Panc1 (cell line): Measurements from ENCODE around the gene RAB26. TPM values are rescaled to one million over a fixed set of nuclear protein-coding genes. Genes with fewer than 3 reads are reported as not detected.
"Not testable (repeated sequence)": the region's sequence is repeated elsewhere in the genome, so short reads cannot be mapped to it uniquely, and the experiment has no call there.

Experiments used
- ATAC-seq: fragments of 200-7000 bp; cut with Tn5 transposase; 2 replicates; pipeline ENCODE4 v1.9.1; 2020; ENCODE audit warnings: mild to moderate bottlenecking, moderate library complexity
- BruUV-seq: library from RNA; stranded (reverse); fragments of 400-500 nt; replicated peaks from 2 replicates; lab custom pipeline; 2021; lab: Mats Ljungman, UMichigan
- CTCF ChIA-PET: fragments of 300-600 bp; sonication (Branson Sonifier 250); formaldehyde crosslinking; loops from one replicate; lab custom pipeline; 2022; ENCODE audit warnings: antibody characterized with exemption; lab: Charles Lee
- POLR2A ChIA-PET: fragments of 300-600 bp; sonication (Branson Sonifier 250); formaldehyde crosslinking; loops from one replicate; lab custom pipeline; 2022; ENCODE audit warnings: antibody characterized with exemption; lab: Charles Lee
- DNase-seq: peaks from one replicate; pipeline ENCODE4 v3.0.0-alpha.2; 2010; ENCODE audit warnings: low read depth, low spot score
- H3K27ac ChIP-seq: 2 replicates; pipeline ENCODE4 v1.5.1; 2011; ENCODE audit warnings: mild to moderate bottlenecking, low read length, inconsistent platforms
- H3K27me3 ChIP-seq: fragments of 200-500 bp; sonication (Bioruptor generic); 2 replicates; pipeline ENCODE4 v1.6.0; 2014; ENCODE audit warnings: low read length, inconsistent platforms; ENCODE audit not compliant: control insufficient read depth, insufficient read depth
- H3K36me3 ChIP-seq: fragments of 200-500 bp; sonication (Bioruptor generic); 2 replicates; pipeline ENCODE4 v1.5.1; 2014; ENCODE audit warnings: inconsistent platforms, mild to moderate bottlenecking, low read length, moderate library complexity; ENCODE audit not compliant: control insufficient read depth, insufficient read depth
- H3K4me1 ChIP-seq: 2 replicates; pipeline ENCODE4 v1.5.1; 2011; ENCODE audit warnings: inconsistent platforms, mild to moderate bottlenecking, low read length, moderate library complexity; ENCODE audit not compliant: control insufficient read depth, insufficient read depth
- H3K4me3 ChIP-seq, 2 experiments: 2 replicates each; pipeline ENCODE4 v1.5.1; 2011 to 2012; ENCODE audit warnings: low read depth in 2 of 2, low read length in 2 of 2, mild to moderate bottlenecking in 2 of 2, inconsistent platforms in 1 of 2, moderate library complexity in 1 of 2
- H3K9me3 ChIP-seq: fragments of 200-500 bp; sonication (Bioruptor generic); 2 replicates; pipeline ENCODE4 v1.5.1; 2014; ENCODE audit warnings: low read depth, mild to moderate bottlenecking, inconsistent platforms, low read length, moderate library complexity; ENCODE audit not compliant: control insufficient read depth, insufficient read depth
- POLR2AphosphoS5 ChIP-seq: IDR thresholded peaks from 2 replicates; pipeline ENCODE4 v1.6.1; 2012; ENCODE audit warnings: mild to moderate bottlenecking, low read depth, low read length, moderate library complexity
- SIN3A ChIP-seq: IDR thresholded peaks from 2 replicates; pipeline ENCODE4 v1.6.1; 2012; ENCODE audit warnings: low read depth, mild to moderate bottlenecking, low read length, moderate library complexity, borderline replicate concordance; ENCODE audit not compliant: insufficient read depth
- TCF7L2 ChIP-seq: IDR thresholded peaks from 2 replicates; pipeline ENCODE4 v1.6.1; 2011; ENCODE audit warnings: mild to moderate bottlenecking, low read depth, low read length, inconsistent platforms
- in situ Hi-C: cut with HindIII; loops from 2 replicates; pipeline ENCODE4 v1.10.0; 2016; ENCODE audit warnings: low sequenced_read_pairs, low pct_unique_long_range_greater_than_20kb
- intact Hi-C: fragments of 100-400 bp; cut with micrococcal nuclease; formaldehyde crosslinking; loops from one replicate; pipeline ENCODE4 v1.10.0; 2022; ENCODE audit not compliant: unreplicated experiment
- total RNA-seq: library from RNA; stranded (reverse); gene quantifications from one replicate; pipeline ENCODE4 v1.2.1, GENCODE V29; 2021; ENCODE audit not compliant: unreplicated experiment
- TF ChIP-seq, protein P1 (sequence below), 2 experiments: IDR thresholded peaks; 2 replicates each; pipeline ENCODE4 v1.6.1; 2011 to 2012; ENCODE audit warnings: low read depth in 2 of 2, control low read depth in 1 of 2, low read length in 1 of 2, mild to moderate bottlenecking in 1 of 2, moderate library complexity in 1 of 2; ENCODE audit not compliant: insufficient read depth in 1 of 2
- TF ChIP-seq, protein P2 (sequence below): fragments of 450-650 bp; IDR thresholded peaks from 2 replicates; pipeline ENCODE4 v1.5.1; 2017; ENCODE audit warnings: mild to moderate bottlenecking

RAB26 gene
- total RNA-seq, 1 experiment from 2014 or later, result 92.2 TPM

DNA sequence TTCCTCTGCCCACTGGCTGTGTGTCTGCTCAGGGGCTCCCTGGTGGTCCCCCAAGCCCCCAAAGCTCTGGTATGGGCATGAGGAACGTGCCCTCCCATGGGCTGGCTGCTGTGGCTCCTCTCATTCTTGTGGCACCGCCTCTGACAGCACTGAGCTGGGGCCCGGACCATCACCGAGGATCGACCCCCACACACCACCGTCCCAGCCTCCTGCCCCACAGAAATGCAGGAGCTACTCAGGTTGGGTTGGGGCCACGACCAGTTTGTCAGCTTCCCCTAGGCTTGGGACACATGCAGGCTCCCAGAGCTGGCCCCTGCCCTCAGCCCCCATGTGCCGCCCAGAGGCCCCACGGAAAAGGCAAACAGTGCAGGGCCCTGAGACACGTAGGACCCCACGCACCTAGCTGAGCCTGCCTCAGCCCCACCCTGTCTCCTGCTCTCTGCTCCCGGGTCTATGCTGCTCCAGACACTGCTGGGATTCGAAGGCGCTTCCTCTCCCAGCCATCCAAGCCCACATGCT is 51.3 kb downstream of the RAB26 start:
- Histone ChIP-seq H3K27me3 (no peaks in the 10 kb centered on the region), H3K36me3 (no peaks in the 10 kb centered on the region), H3K4me3 (no peak overlapping the region), H3K9me3 (no peaks in the 10 kb centered on the region), H3K27ac (no peak overlapping the region), H3K4me1 (peaks cover 3% of the 10 kb centered on the region)
- POLR2A ChIA-PET, result interaction anchor here (0.5 kb wide), 1 partner anchor 48 kb away, joined by 4 read pairs; no protein-coding TSS in a partner anchor
- CTCF ChIA-PET, result no interaction called here
- intact Hi-C loops (no loop called here), in situ Hi-C loops (no loop called here)
- BruUV-seq, result no TSS peak
- ATAC-seq (no peak), DNase-seq (no peak)
- TF ChIP-seq TCF7L2 (no peak), SIN3A (no peak), POLR2AphosphoS5 (no peak)
- TF ChIP-seq, protein P1, sequence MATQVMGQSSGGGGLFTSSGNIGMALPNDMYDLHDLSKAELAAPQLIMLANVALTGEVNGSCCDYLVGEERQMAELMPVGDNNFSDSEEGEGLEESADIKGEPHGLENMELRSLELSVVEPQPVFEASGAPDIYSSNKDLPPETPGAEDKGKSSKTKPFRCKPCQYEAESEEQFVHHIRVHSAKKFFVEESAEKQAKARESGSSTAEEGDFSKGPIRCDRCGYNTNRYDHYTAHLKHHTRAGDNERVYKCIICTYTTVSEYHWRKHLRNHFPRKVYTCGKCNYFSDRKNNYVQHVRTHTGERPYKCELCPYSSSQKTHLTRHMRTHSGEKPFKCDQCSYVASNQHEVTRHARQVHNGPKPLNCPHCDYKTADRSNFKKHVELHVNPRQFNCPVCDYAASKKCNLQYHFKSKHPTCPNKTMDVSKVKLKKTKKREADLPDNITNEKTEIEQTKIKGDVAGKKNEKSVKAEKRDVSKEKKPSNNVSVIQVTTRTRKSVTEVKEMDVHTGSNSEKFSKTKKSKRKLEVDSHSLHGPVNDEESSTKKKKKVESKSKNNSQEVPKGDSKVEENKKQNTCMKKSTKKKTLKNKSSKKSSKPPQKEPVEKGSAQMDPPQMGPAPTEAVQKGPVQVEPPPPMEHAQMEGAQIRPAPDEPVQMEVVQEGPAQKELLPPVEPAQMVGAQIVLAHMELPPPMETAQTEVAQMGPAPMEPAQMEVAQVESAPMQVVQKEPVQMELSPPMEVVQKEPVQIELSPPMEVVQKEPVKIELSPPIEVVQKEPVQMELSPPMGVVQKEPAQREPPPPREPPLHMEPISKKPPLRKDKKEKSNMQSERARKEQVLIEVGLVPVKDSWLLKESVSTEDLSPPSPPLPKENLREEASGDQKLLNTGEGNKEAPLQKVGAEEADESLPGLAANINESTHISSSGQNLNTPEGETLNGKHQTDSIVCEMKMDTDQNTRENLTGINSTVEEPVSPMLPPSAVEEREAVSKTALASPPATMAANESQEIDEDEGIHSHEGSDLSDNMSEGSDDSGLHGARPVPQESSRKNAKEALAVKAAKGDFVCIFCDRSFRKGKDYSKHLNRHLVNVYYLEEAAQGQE (IDR thresholded peaks at IDR 0.05; ENCODE audit: insufficient read depth in 1 of 2, low read depth in 2 of 2, low read length in 1 of 2), result no peak
- TF ChIP-seq, protein P2, sequence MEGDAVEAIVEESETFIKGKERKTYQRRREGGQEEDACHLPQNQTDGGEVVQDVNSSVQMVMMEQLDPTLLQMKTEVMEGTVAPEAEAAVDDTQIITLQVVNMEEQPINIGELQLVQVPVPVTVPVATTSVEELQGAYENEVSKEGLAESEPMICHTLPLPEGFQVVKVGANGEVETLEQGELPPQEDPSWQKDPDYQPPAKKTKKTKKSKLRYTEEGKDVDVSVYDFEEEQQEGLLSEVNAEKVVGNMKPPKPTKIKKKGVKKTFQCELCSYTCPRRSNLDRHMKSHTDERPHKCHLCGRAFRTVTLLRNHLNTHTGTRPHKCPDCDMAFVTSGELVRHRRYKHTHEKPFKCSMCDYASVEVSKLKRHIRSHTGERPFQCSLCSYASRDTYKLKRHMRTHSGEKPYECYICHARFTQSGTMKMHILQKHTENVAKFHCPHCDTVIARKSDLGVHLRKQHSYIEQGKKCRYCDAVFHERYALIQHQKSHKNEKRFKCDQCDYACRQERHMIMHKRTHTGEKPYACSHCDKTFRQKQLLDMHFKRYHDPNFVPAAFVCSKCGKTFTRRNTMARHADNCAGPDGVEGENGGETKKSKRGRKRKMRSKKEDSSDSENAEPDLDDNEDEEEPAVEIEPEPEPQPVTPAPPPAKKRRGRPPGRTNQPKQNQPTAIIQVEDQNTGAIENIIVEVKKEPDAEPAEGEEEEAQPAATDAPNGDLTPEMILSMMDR, result no peak

DNA sequence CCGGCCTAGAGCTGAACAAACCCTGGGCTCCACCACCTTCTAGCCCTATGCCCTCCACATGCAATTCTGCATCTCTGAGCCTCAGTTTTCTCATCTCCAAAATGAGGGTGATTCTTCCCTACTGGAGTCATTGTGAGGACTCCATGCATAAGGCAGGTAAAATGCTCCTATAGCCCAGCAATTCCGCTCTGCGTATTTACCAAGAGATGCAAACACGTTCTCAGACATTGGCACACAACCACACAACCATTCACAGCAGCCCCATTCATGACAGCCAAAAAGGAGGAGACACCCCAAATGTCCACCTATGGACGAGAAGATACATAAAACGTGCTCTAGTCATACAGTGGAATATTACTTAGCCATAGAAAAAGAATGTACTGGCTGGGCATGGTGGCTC is 51.9 kb downstream of the RAB26 start:
- TF ChIP-seq TCF7L2 (no peak), POLR2AphosphoS5 (no peak), SIN3A (no peak)
- TF ChIP-seq, protein P2, result no peak
- TF ChIP-seq, protein P1 (IDR thresholded peaks at IDR 0.05; ENCODE audit: insufficient read depth in 1 of 2, low read depth in 2 of 2, low read length in 1 of 2), result no peak
- Histone ChIP-seq H3K27ac (no peak overlapping the region), H3K9me3 (no peaks in the 10 kb centered on the region), H3K4me3 (no peak overlapping the region), H3K27me3 (no peaks in the 10 kb centered on the region), H3K36me3 (no peaks in the 10 kb centered on the region), H3K4me1 (peaks cover 5% of the 10 kb centered on the region)
- no peak for DNase-seq
- intact Hi-C loops (no loop called here), in situ Hi-C loops (no loop called here)
- no peak for ATAC-seq
- POLR2A ChIA-PET, result interaction anchor here (0.5 kb wide), 1 partner anchor 49 kb away, joined by 4 read pairs; no protein-coding TSS in a partner anchor
- CTCF ChIA-PET, result no interaction called here
- no TSS peak for BruUV-seq

DNA sequence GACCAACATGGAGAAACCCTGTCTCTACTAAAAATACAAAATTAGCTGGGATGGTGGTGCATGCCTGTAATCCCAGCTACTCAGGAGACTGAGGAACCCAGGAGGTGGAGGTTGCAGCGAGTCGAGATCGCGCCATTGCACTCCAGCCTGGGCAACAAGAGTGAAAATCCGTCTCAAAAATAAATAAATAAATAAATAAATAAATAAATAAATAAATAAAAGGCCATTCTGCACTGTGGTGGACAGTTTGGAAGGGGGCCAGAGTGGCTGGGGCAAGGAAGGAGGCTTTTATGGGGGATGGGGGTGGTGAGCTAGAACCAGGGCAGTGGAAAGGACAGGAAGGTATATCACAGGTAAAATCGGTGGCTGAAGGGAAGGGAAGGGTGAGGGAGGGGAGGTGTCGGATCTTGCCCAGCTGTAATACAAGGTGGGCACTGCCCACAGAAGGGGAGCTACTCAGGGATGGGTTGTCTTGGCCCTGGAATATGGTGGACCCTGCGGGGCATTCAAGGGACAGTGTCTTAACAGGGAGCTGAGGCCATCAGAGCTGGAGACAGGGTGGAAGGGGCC is 54.8 kb downstream of the RAB26 start:
- intact Hi-C loops, CTCF ChIA-PET, H3K27ac ChIP-seq, H3K4me3 ChIP-seq, in situ Hi-C loops, DNase-seq, H3K9me3 ChIP-seq, H3K27me3 ChIP-seq, ATAC-seq, H3K4me1 ChIP-seq, BruUV-seq, H3K36me3 ChIP-seq: not testable (repeated sequence)
- POLR2A ChIA-PET, result interaction anchor here (0.7 kb wide), 3 partner anchors 12 to 243 kb away, joined by 3 to 5 read pairs (median 3); no protein-coding TSS in a partner anchor
